ENCODE data around the gene MZT2A. TPM values are rescaled to one million over a fixed set of nuclear protein-coding genes. Genes with fewer than 3 reads are reported as not detected.
A peak's percentile ranks its signal among the peaks of the same experiment; 100 is the strongest.
"Not testable (repeated sequence)": the region's sequence is repeated elsewhere in the genome, so short reads cannot be mapped to it uniquely, and the experiment has no call there.

MZT2A gene
- total RNA-seq, 1 donor from 2014 or later: 87.8 TPM

DNA sequence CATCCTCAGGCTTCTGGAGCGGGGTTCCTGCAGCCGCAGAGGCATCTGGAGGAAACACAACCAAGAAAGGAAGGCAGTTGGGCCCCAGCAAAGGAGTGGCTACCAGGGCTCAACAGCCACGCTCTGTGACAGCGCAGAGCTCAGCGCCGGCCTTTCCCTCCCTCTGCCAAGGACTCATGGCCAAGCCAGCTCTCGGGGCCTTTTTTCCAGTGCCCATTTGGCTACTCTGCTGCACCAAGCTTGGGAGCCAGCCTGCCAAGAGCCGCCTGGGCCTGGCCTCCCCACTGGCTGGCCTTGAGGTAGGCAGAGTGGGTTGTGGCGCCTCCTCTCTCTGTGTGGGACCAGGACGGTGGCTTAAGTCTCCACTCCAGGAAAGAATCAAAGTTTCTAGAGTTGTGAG lies 28.3 kb upstream of the MZT2A start:
- DNase-seq (ENCODE audit: low read depth, low spot score): no peak

DNA sequence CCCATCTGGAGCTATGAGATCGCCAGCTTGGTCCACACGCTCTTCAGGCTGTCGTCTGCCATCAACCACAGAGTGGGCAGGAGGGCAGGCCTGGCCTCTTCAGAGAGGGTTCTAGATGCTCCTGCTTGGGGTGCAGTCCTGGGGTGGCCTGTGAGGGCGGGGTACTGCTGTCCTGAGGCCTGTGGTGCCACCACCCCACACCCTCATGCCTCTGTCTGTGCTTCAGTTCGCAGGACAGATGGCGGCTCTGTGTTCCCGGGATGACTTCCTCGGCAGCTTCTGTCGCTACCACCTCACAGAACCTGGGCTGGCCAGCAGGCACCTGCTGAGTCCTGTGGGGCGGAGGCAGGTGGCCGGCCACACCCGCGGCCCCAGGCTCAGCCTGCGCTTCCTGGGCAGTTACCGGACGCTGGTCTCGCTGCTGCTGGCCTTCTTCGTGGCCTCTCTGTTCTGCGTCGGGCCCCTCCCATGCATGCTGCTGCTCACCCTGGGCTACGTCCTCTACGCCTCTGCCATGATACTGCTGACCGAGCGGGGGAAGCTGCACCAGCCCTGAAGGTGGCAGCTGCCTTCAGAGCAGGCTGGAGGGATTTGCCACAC lies 27.8 kb upstream of the MZT2A start:
- DNase-seq (ENCODE audit: low read depth, low spot score): not testable (repeated sequence)

DNA sequence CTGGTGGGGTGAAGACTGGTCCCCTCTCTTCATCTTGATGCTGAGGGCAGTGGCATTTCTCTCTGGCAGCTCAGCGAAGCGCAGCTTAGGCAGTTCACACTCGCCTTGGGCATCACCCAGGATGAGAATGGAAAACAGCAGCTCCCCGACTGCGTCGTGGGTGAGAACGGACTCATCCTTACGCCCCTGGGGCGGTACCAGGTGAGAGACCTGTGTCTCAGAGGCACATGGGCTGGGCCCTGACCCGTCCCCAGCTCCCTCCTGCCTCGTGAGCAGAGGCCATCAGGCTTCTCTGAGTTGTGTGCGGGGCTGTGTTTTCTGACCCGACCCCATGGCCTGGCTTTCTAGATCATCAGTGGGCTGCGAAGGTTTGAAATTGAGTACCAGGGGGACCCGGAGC lies 27.3 kb upstream of the MZT2A start:
- no peak for DNase-seq (ENCODE audit: low read depth, low spot score)

DNA sequence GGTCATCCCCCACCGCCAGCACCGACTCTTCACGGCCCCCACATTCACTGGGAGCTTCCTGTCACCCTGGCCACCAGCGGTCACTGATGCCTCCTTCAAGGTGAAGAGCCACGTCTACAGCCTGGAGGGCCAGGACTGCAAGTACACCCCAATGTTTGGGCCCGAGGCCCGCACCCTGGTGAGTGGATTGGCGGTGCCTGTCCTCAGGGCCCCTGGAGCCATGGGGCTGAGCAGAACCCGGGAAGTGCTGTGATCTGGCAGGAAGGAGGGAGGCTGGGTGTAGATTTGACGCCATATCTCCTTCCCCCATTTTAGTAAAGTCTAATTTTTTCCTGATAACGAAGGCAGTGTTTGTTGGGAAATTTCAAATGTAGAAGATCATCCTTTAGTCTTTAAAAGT lies 26.3 kb upstream of the MZT2A start:
- not testable (repeated sequence) for DNase-seq (ENCODE audit: low read depth, low spot score)

DNA sequence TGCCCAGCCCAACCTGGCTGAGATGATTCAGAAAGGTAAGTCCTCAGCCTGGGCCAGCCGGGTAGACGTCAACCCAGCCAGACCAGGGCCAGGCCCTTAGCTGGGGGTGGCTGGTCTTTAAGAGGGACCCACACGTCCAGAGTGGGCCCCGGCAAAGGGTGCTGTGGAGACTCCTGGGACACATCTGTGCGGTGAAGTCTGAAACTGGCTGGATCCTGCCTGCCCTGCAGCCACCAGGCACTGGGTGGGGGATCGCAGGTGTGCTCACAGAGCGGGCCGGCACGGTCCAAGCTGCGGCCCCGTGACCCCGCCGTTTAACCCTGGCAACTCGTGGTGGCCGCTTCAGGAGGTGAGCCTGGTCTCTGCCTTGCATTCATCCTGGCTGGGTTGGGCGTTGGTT lies 25.7 kb upstream of the MZT2A start:
- not testable (repeated sequence) for DNase-seq (ENCODE audit: low read depth, low spot score)

DNA sequence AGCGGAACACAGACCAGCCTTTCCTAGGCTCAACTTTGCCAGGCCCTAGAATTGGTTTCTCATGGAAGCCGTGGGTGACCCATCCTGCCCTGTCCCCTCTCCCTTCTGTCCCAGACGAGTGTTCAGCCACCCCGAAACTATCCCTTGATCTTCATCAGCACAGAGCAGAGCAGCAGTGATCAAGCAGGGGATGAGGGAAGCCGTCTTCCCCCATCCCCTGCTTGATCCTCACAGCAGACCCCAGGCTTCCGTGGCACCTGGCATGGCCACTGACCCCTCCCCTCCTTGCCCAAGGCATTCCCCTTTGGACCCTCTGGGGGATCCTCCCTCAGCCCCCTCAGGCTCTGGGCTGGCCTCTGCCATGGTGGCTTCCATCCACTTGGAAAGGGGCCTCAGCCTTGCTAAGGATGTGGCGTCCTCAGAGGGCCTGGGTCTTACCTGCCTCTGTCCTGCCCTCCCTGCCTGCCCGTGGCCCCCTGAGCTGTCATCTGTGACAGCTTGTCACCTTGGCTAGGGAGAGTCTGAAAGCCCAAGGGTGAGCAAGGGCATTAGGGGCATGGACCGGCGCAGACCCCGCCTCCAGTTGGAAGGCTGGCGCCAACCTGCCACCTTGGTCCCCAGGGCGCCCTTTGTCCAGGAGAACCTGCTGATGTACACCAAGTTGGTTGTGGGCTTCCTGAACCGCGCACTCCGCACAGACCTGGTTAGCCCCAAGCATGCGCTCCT lies 25.1 kb upstream of the MZT2A start:
- no peak for DNase-seq (ENCODE audit: low read depth, low spot score)

DNA sequence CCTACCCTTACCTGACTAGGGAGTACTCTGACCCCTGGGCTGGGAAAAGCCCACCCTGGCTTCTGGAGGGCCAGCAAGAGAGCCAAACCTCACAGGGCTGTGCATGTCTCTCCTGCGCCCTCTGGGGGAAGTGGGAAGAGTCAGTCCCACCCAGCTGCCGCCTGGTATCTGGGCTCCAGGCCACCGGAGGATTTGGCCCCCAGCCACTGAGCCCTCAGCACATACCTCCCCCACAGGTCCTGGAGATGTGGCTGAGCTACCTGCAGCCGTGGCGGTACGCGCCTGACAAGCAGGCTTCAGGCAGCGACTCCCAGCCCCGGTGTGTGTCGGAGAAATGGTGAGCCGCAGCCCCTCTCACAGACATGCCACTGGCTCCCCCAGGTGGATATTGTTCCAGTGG lies 24.4 kb upstream of the MZT2A start:
- not testable (repeated sequence) for DNase-seq (ENCODE audit: low read depth, low spot score)

DNA sequence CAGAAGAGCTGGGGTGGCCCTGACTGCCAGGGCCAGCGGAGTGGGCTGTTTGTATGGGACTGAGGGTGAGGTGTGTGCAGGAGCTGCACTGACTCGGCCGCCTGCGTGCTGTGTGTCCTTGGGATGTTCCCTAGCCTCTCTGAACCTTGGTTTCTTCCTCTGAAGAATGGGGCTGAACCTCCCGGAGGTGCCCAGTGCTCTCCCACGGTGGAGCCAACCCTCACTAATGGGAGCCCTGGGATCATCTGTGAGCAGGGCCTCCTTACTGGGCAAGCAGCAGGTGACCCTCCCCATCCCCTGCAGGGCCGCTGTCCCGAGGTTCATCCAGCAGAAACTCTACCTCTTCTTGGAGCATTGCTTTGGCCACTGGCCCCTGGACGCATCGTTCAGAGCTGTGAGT lies 23.8 kb upstream of the MZT2A start:
- DNase-seq (ENCODE audit: low read depth, low spot score): no peak

DNA sequence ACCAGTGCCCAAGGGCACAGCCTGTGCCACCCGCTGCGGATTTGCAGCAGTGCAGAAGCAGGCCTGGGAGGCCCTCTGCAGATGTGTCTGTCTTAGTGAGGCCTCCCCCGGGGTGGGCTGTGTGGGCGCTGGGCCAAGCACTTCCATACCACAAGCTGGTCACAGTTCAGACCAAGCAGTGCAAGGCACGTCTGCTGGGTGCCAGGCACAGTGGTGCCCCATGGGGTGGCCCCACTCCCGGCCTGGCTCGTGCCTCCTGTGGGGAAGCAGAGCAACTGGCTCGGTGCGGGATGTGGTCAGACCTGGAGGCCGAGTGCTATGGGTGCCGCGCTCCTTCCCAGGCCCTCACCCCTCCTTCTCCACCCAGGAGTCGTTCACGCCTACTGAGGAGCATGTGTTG lies 23.0 kb upstream of the MZT2A start:
- DNase-seq (ENCODE audit: low read depth, low spot score): not testable (repeated sequence)

DNA sequence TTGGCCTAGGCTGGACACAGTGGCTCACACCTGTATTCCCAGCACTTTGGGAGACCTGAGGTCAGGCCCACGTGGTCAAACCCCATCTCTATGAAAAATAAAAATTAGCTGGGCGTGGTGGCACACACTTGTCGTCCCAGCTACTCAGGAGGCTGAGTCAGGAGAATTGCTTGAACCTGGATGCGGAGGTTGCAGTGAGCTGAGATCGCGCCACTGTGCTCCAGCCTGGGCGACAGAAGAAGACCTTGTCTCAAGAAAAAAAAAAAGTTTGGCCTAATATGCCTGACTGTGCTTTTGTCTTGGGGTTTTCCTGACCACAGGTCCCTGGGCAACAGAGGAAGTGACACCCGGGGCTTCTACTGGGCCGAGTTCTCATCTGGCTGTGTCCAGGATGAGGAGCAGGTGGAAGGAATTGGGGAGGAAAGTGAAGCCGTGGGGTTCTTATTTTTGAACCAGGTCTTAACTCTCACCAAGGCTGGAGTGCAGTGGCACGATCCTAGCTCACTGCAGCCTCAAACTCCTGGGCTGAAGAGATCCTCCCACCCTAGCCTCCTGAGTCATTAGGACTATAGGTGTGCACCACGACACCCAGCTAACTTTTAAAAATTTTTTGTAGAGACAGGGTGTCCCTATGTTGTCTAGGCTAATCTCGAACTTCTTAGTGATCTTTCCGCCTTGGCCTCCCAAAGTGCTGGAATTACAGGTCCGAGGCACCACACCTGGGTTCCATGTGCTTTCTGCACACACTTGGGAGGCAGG lies 22.4 kb upstream of the MZT2A start:
- DNase-seq (ENCODE audit: low read depth, low spot score): not testable (repeated sequence)

DNA sequence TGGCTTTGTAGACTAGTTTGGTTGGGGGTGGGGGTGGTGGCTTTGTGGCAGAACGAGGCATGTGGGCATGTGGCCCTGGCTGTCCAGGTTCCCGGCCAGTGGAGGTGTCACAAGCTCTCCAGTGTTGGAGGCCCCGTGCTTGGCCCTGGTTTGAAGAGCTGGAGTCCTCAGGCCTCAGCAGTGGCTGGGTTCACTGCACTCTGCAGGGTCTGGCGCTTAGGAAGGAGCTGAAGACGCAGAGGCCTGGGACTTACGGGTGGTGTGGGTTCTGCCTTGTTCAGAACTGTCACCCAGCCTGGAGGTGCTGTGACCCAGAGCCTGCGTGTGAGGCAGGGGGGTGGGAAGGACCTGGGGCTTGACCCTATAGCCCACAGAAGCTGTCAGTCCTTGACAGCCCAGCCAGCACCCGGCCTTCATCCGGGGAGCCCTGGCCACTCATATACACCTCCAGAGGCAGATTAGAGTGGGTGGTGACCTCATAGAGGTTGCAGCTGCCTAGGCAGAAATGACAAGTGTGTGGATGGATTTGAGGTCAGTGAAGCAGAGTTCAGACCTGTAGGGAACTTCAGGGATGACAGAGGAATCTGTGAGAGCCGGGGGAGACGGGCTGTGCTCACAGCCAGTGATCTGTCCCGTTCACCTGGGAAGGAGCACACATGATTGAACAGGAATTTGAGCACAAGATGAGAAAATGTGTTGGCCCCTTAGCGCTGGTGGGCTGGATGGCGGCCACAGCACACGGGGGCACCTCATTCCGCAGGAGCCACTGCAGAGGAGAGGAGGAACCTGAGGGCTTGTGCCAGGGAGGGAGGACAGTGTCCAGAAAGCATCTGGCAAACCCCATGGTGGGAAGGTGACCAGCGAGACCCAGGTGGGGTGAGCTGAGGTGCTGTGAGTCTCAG lies 20.0 kb upstream of the MZT2A start:
- DNase-seq (ENCODE audit: low read depth, low spot score): not testable (repeated sequence)

DNA sequence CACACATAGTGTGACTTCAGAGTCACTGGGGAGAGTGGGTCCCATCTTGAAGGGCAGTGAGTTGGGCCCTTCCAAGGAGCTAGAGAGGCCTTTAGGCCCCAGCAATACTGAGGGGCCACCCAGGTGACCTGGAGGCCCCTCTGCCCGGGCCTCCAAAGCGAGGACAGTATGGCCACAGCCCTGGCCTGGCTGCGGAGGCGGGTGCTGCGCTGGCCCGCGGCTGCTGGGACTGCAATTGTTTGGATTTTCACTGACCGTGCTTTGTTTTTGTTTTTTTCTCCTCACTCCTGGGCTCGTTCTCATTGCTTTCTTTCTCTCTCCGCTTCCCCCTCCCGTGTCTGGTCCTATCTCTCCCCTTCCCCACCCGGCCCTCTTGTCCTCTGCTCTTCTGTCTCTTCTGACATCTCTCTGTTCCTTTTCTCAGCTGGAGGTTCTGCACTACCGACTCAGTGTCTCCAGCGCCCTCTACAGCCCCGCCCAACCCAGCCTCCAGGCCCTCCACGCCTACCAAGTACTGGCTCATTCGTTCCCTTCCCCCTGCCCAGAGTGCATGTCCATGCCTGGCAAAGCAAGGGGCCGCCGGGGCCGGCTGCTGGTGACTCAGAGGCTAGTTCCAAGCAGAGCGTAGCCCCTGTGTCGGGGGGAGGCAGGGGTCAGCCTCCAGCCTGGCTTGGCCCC lies 19.2 kb upstream of the MZT2A start:
- not testable (repeated sequence) for DNase-seq (ENCODE audit: low read depth, low spot score)

DNA sequence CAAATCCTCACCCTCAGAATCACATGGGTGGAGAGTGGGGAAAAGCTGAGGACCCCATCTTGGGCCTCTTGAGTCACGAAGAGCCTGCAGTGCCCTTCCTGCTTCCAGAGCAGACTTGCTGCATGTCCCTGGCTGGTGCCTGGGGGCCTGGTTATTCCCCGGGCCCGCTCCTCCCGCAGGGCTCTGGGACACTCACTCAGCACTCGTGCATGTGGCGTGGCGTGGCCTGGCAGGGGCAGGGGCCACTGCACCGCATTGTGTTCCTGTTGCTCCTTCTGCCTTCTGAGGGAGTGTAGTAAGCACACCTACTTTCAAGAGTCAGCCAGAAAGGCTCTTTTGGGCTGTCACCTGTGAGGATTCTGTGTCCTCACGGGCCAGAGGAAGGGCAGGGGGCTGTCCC lies 17.4 kb upstream of the MZT2A start:
- DNase-seq (ENCODE audit: low read depth, low spot score): no peak

DNA sequence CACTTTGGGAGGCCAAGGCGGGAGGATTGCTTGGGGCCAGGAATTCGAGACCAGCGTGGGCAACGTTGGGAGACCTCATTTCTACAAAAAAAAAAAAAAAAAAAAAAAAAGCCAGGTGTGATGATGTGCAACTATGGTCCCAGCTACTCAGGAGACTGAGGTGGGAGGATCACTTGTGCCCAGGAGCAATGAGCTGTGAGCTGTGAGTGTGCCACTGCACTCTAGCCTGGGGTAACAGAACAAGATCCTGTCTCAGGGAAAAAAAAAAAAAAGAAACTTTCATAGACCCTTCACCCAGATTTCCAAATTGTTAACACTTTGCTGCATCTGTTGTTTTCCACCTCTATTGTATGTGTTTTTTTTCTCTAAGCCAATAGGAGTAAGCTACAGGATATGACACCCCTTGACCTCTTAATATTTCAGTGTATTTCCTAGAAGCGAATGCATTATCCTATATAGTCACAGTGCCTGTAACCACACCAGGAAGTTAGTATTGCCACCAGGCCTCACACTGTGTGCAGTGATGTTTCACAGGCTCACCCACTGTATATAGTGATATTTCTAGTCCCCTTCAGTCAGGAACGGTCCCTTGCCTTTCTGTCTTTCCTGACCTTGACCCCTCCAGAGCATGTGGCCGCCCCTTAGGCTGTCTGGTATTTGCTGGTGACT lies 12.0 kb upstream of the MZT2A start:
- DNase-seq (ENCODE audit: low read depth, low spot score): peak; percentile 15

DNA sequence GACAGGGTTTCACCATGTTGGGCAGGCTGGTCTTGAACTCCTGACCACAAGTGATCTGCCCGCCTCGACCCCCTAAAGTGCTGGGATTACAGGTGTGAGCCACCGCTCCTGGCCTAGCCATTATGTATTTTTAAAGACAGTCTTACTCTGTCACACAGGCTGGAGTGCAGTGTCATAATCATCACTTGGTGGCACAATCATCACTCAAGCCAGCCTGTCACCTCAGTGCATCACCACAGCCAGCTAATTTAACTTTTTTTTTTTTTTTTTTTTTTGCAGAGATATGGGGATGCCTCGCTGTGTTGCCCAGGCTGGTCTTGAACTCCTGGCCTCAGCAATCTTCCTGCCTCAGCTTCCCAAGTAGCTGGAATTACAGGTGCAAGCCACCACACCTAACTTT lies 11.4 kb upstream of the MZT2A start:
- DNase-seq (ENCODE audit: low read depth, low spot score): not testable (repeated sequence)

DNA sequence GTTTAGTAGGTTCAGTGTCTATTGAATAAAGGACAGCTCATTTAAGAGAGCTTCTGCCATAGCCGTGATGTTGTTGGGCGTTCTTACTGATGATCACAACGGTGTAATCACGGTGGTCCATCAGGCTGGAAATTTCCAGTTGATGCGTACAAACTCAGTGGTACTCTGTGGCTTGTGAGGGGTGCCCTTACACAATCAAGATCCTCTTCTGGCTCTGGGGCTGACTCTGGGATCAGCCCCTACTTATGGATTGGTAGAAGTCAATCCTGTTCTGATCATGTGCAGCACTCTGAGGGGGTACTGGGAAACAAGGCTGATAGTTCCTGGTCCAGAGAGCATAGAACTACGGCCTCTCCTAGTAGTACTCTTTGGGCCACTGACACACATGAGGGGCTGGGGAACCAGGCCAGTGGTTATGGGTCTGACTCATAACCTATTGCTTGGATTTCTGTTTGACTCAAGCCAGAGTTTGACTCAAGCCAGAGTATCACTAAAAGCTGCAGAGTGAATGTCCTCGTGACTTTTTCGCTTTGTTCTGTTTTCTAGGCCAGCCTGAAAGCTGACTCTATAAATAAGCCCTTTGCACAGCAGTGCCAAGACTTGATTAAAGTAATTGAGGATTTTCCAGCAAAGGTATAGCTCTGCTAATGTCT lies 6.2 kb upstream of the MZT2A start:
- DNase-seq (ENCODE audit: low read depth, low spot score): not testable (repeated sequence)

DNA sequence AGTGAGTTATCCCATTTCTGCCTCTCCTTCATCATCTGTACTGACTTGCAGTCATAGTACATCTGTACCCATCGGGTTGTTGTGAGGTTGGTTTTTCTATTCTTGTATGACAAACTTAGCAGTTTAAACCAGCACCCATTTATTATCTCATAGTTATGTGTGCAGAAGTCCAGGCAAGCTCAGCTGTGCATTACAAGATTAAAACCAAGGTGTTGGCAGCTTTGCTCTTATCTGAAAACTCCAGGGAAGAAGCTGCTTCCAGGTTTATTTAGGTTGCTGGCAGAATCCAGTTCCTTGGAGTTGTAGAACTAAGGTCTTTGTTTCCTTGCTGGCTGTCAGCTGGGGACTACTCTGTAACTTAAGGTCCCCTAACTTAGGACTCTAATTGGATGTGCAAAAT lies 3.3 kb upstream of the MZT2A start:
- DNase-seq (ENCODE audit: low read depth, low spot score): not testable (repeated sequence)

DNA sequence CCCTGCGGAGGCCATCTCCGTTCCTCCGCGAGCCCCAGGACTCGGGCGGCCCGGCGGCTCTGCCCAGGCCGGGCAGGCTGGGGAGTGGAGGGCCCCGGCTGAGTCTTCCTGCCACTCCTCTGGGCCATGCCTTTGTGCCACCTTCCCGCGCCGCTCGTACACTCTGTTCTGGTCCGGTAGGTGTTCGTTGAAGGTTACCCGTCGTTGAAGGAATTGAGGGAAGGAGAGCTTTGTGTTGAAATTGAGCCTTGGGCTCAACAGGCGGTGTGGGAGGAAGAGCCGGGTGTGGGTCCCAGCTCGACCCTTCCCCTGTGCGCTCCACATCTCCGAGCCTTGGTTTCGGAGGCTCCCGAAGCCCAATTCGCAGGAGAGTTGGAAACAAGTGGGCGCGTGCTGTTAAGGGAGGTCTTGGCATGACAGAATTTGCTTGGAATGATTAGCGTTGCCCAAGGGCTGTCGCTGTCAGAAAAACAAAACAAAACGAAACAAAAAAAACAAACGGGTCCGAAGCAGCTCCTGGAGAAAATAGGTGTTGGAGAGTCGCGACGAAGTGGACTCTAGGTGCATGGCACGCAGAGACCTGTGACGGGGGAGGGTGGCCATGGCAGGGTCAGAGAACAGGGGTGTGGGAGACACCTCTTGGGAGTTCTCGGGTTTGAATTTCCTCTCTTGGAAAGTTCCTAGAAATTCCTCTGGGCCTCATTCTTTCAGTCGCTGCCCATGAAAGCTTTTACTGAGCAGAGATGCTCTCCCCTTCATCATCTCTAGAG lies 1.2 kb upstream of the MZT2A start:
- no peak for DNase-seq (ENCODE audit: low read depth, low spot score)

All from pulmonary artery endothelial cell (primary cell).